RWPE2 (cell line): ENCODE measurements around the gene GDI2.

Experiments used
- ATAC-seq: fragments of 200-7000 bp; cut with Tn5 transposase; 3 replicates; pipeline ENCODE4 v1.9.1; 2021; ENCODE audit warnings: low read depth
- DNase-seq: peaks from one replicate; pipeline ENCODE4 v3.0.0-alpha.2; 2020; ENCODE audit warnings: low spot score
- H3K27ac ChIP-seq: fragments of 450-650 bp; 2 replicates; pipeline ENCODE4 v1.5.1; 2017; ENCODE audit warnings: mild to moderate bottlenecking; ENCODE audit not compliant: poor library complexity, severe bottlenecking
- H3K27me3 ChIP-seq: fragments of 250-450 bp; sonication (Bioruptor Pico); 2 replicates; pipeline ENCODE4 v1.5.1; 2021; ENCODE audit warnings: mild to moderate bottlenecking, moderate library complexity; ENCODE audit not compliant: insufficient read depth, poor library complexity, severe bottlenecking
- H3K36me3 ChIP-seq: fragments of 250-450 bp; sonication (Bioruptor Pico); 2 replicates; pipeline ENCODE4 v1.5.1; 2020; ENCODE audit warnings: low read depth, mild to moderate bottlenecking, moderate library complexity
- H3K4me1 ChIP-seq: fragments of 250-450 bp; sonication (Bioruptor Pico); 2 replicates; pipeline ENCODE4 v1.5.1; 2021; ENCODE audit warnings: mild to moderate bottlenecking, moderate library complexity; ENCODE audit not compliant: insufficient read depth, poor library complexity, severe bottlenecking
- H3K4me3 ChIP-seq: fragments of 250-450 bp; sonication (Bioruptor Pico); 2 replicates; pipeline ENCODE4 v1.5.1; 2021; ENCODE audit warnings: mild to moderate bottlenecking, moderate library complexity; ENCODE audit not compliant: severe bottlenecking
- H3K9me3 ChIP-seq: fragments of 250-450 bp; sonication (Bioruptor Pico); 2 replicates; pipeline ENCODE4 v1.5.1; 2021; ENCODE audit warnings: mild to moderate bottlenecking, moderate library complexity; ENCODE audit not compliant: severe bottlenecking
- CTCF ChIP-seq: fragments of 450-650 bp; IDR thresholded peaks from one replicate; pipeline ENCODE4 v1.5.1; 2017; ENCODE audit warnings: mild to moderate bottlenecking, moderate library complexity; ENCODE audit not compliant: poor library complexity, severe bottlenecking

The GDI2 gene

GRCh38 chr10:5758927-5759326 is 54.3 kb downstream of the GDI2 start:
- ATAC-seq = no peak; the same call in 2 of the 3 replicates
- Histone ChIP-seq H3K27ac (no peak overlapping the region), H3K36me3 (peaks cover 74% of the 10 kb centered on the region)

GRCh38 chr10:5757766-5758517 is 55.3 kb downstream of the GDI2 start:
- TF ChIP-seq CTCF = no peak
- no peaks in the 10 kb centered on the region for H3K4me1 ChIP-seq
- H3K36me3 ChIP-seq = peaks cover 64% of the 10 kb centered on the region
- ATAC-seq (no peak), DNase-seq (no peak)
- H3K4me3 ChIP-seq = no peak overlapping the region
- H3K27me3 ChIP-seq = no peaks in the 10 kb centered on the region
- no peaks in the 10 kb centered on the region for H3K9me3 ChIP-seq
- no peak overlapping the region for H3K27ac ChIP-seq

More at GRCh38 chr10:5758927-5759326, 54.3 kb downstream of the GDI2 start:
- no peak for TF ChIP-seq CTCF
- no peak overlapping the region for H3K4me3 ChIP-seq
- H3K9me3 ChIP-seq = no peaks in the 10 kb centered on the region
- DNase-seq = no peak
- no peaks in the 10 kb centered on the region for H3K27me3 ChIP-seq
- no peaks in the 10 kb centered on the region for H3K4me1 ChIP-seq

GRCh38 chr10:5752301-5752871 is 60.8 kb downstream of the GDI2 start:
- TF ChIP-seq CTCF = no peak
- H3K4me1 ChIP-seq = no peaks in the 10 kb centered on the region
- no peak overlapping the region for H3K27ac ChIP-seq
- DNase-seq (no peak), ATAC-seq (no peak)
- no peaks in the 10 kb centered on the region for H3K27me3 ChIP-seq
- no peak overlapping the region for H3K4me3 ChIP-seq
- H3K9me3 ChIP-seq = no peaks in the 10 kb centered on the region
- peaks cover 30% of the 10 kb centered on the region for H3K36me3 ChIP-seq

GRCh38 chr10:5751601-5752253 is 61.5 kb downstream of the GDI2 start:
- ATAC-seq = no peak
- Histone ChIP-seq H3K4me1 (no peaks in the 10 kb centered on the region), H3K36me3 (peaks cover 28% of the 10 kb centered on the region), H3K27me3 (no peaks in the 10 kb centered on the region), H3K27ac (no peak overlapping the region), H3K9me3 (no peaks in the 10 kb centered on the region), H3K4me3 (no peak overlapping the region)
- no peak for DNase-seq
- no peak for TF ChIP-seq CTCF
